Glutamatergic neuron (in vitro differentiated cells): ENCODE results near the gene TMEM258. TPM values are rescaled to one million over a fixed set of nuclear protein-coding genes. Genes with fewer than 3 reads are reported as not detected.

Experiments
- DNase-seq: peaks from one replicate; pipeline ENCODE4 v3.0.0; 2022
- H3K27ac Mint-ChIP-seq: one replicate; pipeline ENCODE4 v1.8.0; 2020; ENCODE audit warnings: mild to moderate bottlenecking, mixed read lengths, inconsistent platforms; ENCODE audit not compliant: unreplicated experiment
- H3K27me3 Mint-ChIP-seq: one replicate; pipeline ENCODE4 v1.8.0; 2020; ENCODE audit warnings: mild to moderate bottlenecking, moderate library complexity, mixed read lengths, inconsistent platforms; ENCODE audit not compliant: unreplicated experiment
- H3K36me3 Mint-ChIP-seq: one replicate; pipeline ENCODE4 v1.8.0; 2020; ENCODE audit warnings: mild to moderate bottlenecking, mixed read lengths, inconsistent platforms; ENCODE audit not compliant: unreplicated experiment
- H3K4me1 Mint-ChIP-seq: one replicate; pipeline ENCODE4 v1.8.0; 2020; ENCODE audit warnings: mild to moderate bottlenecking, low read depth, mixed read lengths, inconsistent platforms; ENCODE audit not compliant: unreplicated experiment
- H3K4me3 Mint-ChIP-seq: one replicate; pipeline ENCODE4 v1.8.0; 2020; ENCODE audit warnings: mild to moderate bottlenecking, mixed read lengths, inconsistent platforms; ENCODE audit not compliant: unreplicated experiment
- H3K9me3 Mint-ChIP-seq: one replicate; pipeline ENCODE4 v1.8.0; 2020; ENCODE audit warnings: mild to moderate bottlenecking, moderate library complexity, mixed read lengths, inconsistent platforms; ENCODE audit not compliant: unreplicated experiment
- total RNA-seq: library from RNA; stranded (reverse); fragmentation: NEBNext Ultra II Directional; extraction: Animal tissue kit (Norgen Biotek cat#: 25700); gene quantifications from one replicate; pipeline ENCODE4 v1.2.1, GENCODE V29; 2021; ENCODE audit not compliant: unreplicated experiment
- TF ChIP-seq, protein P1 (sequence below): fragments of 200-600 bp; sonication (generic); IDR thresholded peaks from one replicate; pipeline ENCODE4 v1.5.0; 2021; ENCODE audit not compliant: partially characterized antibody, unreplicated experiment

The TMEM258 gene
- total RNA-seq, 1 donor from 2014 or later: 82.7 TPM

DNA sequence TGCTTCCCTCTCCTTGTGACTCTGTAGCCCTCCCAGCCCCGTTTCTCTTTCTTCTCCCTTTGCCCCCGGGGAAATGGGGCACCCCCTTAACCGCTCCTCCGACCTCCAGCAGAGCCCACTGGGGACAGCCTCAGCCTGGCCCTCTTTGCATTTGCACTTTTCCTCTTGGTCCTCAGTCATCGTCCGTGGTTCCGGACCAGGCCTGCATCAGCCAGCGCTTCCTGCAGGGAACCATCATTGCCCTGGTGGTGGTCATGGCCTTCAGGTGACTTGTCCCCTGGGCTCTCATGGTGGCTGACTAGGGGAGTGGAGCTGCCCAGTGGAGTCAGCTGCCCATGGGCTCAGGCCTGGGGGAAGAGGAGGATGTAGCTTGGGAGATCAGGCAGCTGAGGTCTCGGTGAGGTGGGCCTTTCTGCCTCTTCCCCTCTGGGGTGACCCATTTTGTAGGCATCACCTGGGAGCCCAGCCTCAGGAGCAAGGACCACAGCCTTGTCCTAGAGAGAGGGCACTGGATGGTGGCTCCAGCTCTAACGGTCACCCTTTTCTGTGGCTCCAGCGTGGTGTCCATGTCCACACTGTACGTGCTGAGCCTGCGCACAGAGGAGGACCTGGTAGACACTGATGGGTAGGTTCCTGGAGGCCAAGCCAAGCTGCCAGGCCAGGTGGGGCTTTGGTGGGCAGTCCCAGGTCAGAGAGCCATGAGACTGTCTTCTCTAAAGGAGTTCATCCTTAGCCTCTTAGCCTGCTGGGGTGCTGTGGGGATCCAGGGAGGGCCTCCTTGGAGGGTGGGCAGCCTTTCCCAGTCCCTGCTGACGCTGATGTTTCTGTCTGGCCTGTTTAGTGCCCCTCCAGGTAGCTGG, 12.5 kb downstream of the TMEM258 start:
- TF ChIP-seq, protein P1, sequence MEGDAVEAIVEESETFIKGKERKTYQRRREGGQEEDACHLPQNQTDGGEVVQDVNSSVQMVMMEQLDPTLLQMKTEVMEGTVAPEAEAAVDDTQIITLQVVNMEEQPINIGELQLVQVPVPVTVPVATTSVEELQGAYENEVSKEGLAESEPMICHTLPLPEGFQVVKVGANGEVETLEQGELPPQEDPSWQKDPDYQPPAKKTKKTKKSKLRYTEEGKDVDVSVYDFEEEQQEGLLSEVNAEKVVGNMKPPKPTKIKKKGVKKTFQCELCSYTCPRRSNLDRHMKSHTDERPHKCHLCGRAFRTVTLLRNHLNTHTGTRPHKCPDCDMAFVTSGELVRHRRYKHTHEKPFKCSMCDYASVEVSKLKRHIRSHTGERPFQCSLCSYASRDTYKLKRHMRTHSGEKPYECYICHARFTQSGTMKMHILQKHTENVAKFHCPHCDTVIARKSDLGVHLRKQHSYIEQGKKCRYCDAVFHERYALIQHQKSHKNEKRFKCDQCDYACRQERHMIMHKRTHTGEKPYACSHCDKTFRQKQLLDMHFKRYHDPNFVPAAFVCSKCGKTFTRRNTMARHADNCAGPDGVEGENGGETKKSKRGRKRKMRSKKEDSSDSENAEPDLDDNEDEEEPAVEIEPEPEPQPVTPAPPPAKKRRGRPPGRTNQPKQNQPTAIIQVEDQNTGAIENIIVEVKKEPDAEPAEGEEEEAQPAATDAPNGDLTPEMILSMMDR: no peak
- peaks cover 2% of the 10 kb centered on the region for H3K4me1 Mint-ChIP-seq
- H3K9me3 Mint-ChIP-seq: peaks cover 3% of the 10 kb centered on the region
- H3K4me3 Mint-ChIP-seq: no peak overlapping the region
- H3K27ac Mint-ChIP-seq: no peak overlapping the region
- no peak for DNase-seq
- H3K27me3 Mint-ChIP-seq: peaks cover 5% of the 10 kb centered on the region
- H3K36me3 Mint-ChIP-seq: peaks cover 6% of the 10 kb centered on the region

DNA sequence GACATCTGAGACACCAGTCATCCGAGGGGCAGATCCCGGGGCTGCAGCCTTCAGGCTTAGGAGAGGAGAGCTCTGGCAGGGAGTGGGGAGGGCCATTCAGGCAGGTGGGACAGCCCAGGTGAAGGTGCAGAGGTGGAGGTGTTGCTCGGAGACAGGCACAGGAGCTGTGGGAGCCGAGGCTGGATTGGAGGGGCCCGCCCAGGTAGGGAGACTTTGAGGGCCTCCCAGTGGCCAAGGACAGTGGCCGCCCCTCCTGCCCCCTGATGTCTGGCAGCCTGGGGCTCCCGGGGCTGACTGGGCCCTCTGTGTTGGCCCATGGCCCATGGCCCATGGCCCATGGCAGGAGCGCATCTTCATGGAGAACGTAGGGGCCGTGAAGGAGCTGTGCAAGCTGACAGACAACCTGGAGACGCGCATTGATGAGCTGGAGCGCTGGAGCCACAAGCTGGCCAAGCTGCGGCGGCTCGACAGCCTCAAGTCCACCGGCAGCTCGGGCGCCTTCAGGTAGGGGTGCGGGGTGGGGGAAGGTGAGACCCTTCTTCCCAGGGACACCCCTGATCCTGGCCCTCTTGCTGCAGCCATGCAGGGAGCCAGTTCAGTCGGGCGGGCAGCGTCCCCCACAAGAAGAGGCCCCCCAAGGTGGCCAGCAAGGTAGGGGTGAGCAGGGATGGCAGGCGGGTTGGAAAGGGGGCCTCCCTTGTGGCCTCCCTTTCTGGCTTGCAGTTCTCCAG, 13.3 kb downstream of the TMEM258 start:
- H3K27ac Mint-ChIP-seq: no peak overlapping the region

GRCh38 chr11:61778357-61778886, 14.0 kb downstream of the TMEM258 start:
- no peak for DNase-seq
- no peaks in the 10 kb centered on the region for H3K36me3 Mint-ChIP-seq
- no peaks in the 10 kb centered on the region for H3K4me1 Mint-ChIP-seq
- no peak overlapping the region for H3K27ac Mint-ChIP-seq
- TF ChIP-seq, protein P1: no peak
- no peak overlapping the region for H3K4me3 Mint-ChIP-seq
- H3K27me3 Mint-ChIP-seq: peaks cover 6% of the 10 kb centered on the region
- H3K9me3 Mint-ChIP-seq: peaks cover 3% of the 10 kb centered on the region

More for the DNA sequence above, 13.3 kb downstream of the TMEM258 start:
- H3K9me3 Mint-ChIP-seq: peaks cover 3% of the 10 kb centered on the region
- no peaks in the 10 kb centered on the region for H3K4me1 Mint-ChIP-seq
- H3K36me3 Mint-ChIP-seq: no peaks in the 10 kb centered on the region
- DNase-seq: no peak
- peaks cover 6% of the 10 kb centered on the region for H3K27me3 Mint-ChIP-seq
- TF ChIP-seq, protein P1: no peak
- H3K4me3 Mint-ChIP-seq: no peak overlapping the region

DNA sequence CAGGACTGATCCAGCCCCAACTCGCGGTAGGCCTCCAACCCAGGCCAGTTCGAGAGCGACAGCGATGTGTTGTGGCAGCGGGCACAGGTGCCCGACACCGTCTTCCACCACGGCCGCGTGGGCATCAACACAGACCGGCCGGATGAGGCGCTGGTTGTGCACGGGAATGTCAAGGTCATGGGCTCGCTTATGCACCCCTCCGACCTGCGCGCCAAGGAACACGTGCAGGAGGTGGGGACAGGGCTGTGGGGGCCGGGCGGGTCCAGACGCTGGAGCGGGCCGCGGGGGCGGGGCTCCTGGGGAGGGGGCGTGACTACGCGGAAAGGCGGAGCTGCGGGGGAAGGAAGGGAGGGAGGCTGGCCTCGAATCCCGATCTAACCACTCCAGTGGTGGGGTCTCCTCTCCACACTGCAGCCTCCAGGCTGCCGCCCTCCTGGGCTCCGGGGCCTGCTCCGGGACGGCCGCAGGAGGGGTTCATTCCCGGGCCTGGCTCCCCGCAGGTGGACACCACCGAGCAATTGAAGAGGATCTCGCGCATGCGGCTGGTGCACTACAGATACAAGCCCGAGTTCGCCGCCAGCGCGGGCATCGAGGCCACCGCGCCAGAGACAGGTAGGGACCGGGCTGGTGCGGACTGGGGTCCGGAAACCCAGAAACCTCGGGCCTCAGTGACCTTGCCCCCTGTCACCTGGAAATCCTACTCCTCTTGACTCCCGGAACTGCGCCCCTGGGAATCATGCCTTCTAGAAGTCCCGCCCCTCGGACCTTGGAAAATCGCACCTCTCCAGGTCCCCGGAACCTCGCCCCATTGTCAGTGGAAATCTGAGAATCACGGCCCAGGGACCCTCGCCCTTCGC, 14.9 kb downstream of the TMEM258 start:
- DNase-seq: no peak
- H3K4me3 Mint-ChIP-seq: no peak overlapping the region
- H3K27ac Mint-ChIP-seq: no peak overlapping the region
- peaks cover 8% of the 10 kb centered on the region for H3K27me3 Mint-ChIP-seq
- H3K9me3 Mint-ChIP-seq: peaks cover 5% of the 10 kb centered on the region
- TF ChIP-seq, protein P1: no peak
- H3K36me3 Mint-ChIP-seq: no peaks in the 10 kb centered on the region
- peaks cover 1% of the 10 kb centered on the region for H3K4me1 Mint-ChIP-seq
